Gastroesophageal sphincter (tissue), 3 donors: ENCODE results near the gene RNF38.

Experiments used
- EP300 ChIP-seq: sonication (generic); formaldehyde crosslinking; IDR thresholded peaks from one replicate; pipeline ENCODE4 v1.6.1; 2017; ENCODE audit warnings: antibody characterized with exemption, mild to moderate bottlenecking
- TF ChIP-seq, protein P1 (sequence below), 4 experiments: fragments of 200-600 bp in 2 of 4; fragments of 450-650 bp in 2 of 4; sonication (generic) in 1 of 4; IDR thresholded peaks; one replicate each; pipeline ENCODE4 v1.5.1; 2017 to 2019; ENCODE audit warnings: antibody characterized with exemption in 4 of 4, mild to moderate bottlenecking in 2 of 4, moderate library complexity in 2 of 4

DNA sequence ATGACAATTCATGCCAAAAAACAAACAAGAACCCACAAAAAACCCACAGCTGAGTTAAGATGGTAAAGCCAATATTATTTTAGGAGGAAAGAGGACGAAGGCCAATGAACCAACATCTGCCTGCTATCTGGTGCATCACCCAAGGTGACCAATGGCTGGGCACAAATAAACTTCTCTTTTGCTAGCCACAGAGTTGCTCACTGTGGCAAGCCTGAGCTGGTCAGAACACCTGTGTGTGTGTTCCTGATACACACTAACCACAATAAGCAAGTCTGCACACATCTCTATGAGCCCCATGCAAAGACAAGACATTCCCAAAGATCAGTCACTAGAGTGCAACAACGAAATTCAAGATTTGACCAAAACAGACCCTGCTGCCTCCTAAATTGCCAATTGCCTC lies 63.1 kb downstream of the RNF38 start:
- TF ChIP-seq, protein P1, sequence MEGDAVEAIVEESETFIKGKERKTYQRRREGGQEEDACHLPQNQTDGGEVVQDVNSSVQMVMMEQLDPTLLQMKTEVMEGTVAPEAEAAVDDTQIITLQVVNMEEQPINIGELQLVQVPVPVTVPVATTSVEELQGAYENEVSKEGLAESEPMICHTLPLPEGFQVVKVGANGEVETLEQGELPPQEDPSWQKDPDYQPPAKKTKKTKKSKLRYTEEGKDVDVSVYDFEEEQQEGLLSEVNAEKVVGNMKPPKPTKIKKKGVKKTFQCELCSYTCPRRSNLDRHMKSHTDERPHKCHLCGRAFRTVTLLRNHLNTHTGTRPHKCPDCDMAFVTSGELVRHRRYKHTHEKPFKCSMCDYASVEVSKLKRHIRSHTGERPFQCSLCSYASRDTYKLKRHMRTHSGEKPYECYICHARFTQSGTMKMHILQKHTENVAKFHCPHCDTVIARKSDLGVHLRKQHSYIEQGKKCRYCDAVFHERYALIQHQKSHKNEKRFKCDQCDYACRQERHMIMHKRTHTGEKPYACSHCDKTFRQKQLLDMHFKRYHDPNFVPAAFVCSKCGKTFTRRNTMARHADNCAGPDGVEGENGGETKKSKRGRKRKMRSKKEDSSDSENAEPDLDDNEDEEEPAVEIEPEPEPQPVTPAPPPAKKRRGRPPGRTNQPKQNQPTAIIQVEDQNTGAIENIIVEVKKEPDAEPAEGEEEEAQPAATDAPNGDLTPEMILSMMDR (IDR thresholded peaks at IDR 0.05), result no peak
- TF ChIP-seq EP300, result no peak
